ENCODE data around the gene ARID1B. TPM values are rescaled to one million over a fixed set of nuclear protein-coding genes. Genes with fewer than 3 reads are reported as not detected.

The ARID1B gene
- total RNA-seq, 1 donor from 2014 or later, result 59.3 TPM

DNA sequence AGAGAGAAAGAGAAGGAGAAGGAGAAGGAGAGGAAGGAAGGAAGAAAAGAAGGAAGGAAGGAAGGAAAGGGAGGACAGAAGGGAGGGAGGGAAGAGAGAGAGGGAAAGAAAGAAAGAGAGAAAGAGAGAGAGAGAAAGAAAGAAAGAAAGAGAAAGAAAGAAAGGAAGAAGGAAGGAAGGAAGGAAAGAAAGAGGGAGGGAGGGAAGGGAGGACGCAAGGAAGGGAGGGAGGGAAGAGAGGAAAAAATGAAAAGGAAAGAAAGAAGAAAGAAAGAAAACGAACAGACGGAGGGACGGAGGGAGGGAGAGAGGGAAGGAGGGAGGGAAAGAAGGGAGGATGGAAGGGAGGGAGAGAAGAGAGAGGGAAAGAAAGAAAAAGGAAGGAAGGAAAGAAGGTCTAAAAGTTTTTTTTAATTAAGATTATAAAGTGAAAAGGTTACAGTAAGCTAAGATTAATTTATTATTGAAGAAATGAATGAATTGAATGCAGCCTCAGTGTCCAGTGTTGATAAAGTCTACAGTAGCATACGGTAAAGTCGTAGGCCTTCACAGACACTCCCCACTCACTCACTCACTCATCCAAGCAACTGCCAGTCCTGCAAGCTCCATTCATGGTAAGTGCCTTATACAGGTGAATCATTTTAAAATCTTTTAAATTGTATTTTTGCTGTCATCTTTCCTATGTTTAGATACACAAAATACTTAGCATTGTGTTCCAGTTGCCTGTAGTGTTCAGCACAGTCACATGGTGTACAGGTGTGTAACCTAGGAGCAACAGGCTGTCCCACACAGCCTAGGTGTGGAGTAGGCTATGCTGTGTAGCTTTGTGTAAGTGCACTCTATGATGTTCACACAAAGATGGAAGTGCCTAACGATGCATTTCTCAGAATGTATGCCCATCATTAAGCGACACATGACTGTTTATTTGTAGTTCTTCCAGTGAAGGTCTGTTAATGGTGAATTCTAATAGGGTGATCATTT is 20.3 kb upstream of the ARID1B start:
- Mint-ChIP-seq H3K36me3 (ENCODE audit: low read depth) (no peaks in the 10 kb centered on the region), H3K4me1 (ENCODE audit: low read depth) (no peaks in the 10 kb centered on the region), H3K27me3 (ENCODE audit: low read depth) (no peaks in the 10 kb centered on the region), H3K27ac (ENCODE audit: unreplicated experiment) (no peak overlapping the region), H3K9me3 (ENCODE audit: low read depth) (no peaks in the 10 kb centered on the region), H3K4me3 (ENCODE audit: unreplicated experiment) (no peak overlapping the region)
- TF ChIP-seq, protein P1, sequence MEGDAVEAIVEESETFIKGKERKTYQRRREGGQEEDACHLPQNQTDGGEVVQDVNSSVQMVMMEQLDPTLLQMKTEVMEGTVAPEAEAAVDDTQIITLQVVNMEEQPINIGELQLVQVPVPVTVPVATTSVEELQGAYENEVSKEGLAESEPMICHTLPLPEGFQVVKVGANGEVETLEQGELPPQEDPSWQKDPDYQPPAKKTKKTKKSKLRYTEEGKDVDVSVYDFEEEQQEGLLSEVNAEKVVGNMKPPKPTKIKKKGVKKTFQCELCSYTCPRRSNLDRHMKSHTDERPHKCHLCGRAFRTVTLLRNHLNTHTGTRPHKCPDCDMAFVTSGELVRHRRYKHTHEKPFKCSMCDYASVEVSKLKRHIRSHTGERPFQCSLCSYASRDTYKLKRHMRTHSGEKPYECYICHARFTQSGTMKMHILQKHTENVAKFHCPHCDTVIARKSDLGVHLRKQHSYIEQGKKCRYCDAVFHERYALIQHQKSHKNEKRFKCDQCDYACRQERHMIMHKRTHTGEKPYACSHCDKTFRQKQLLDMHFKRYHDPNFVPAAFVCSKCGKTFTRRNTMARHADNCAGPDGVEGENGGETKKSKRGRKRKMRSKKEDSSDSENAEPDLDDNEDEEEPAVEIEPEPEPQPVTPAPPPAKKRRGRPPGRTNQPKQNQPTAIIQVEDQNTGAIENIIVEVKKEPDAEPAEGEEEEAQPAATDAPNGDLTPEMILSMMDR (IDR thresholded peaks at IDR 0.05), result no peak
- DNase-seq (ENCODE audit: low spot score), result no peak

DNA sequence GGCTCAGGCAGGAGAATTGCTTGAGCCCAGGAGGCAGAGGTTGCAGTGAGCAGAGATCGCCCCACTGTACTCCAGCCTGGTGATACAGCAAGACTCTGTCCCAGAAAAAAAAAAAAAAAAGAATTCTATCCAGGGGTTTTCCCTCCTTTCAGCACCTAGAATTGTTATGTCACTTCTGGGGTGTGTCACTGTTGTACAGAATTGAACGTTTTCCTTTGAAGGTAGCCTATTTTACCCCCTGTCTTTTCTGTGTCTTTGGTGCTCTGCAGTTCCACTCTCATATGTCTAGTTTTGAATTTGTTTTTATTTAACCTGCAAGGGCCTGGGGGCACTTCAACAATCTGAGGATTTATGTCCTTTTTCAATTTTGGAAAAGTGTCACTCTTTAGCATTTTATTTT is 19.3 kb upstream of the ARID1B start:
- H3K9me3 Mint-ChIP-seq (ENCODE audit: low read depth), result no peaks in the 10 kb centered on the region
- H3K27me3 Mint-ChIP-seq (ENCODE audit: low read depth), result no peaks in the 10 kb centered on the region
- no peaks in the 10 kb centered on the region for H3K36me3 Mint-ChIP-seq (ENCODE audit: low read depth)
- no peak for DNase-seq (ENCODE audit: low spot score)
- TF ChIP-seq, protein P1 (IDR thresholded peaks at IDR 0.05), result no peak
- no peak overlapping the region for H3K4me3 Mint-ChIP-seq (ENCODE audit: unreplicated experiment)
- H3K27ac Mint-ChIP-seq (ENCODE audit: unreplicated experiment), result no peak overlapping the region
- H3K4me1 Mint-ChIP-seq (ENCODE audit: low read depth), result no peaks in the 10 kb centered on the region

GRCh38 chr6:156760377-156760776 is 16.8 kb upstream of the ARID1B start:
- H3K4me3 Mint-ChIP-seq (ENCODE audit: unreplicated experiment), result no peak overlapping the region
- DNase-seq (ENCODE audit: low spot score), result no peak
- no peaks in the 10 kb centered on the region for H3K9me3 Mint-ChIP-seq (ENCODE audit: low read depth)
- H3K4me1 Mint-ChIP-seq (ENCODE audit: low read depth), result no peaks in the 10 kb centered on the region
- no peaks in the 10 kb centered on the region for H3K27me3 Mint-ChIP-seq (ENCODE audit: low read depth)
- H3K36me3 Mint-ChIP-seq (ENCODE audit: low read depth), result no peaks in the 10 kb centered on the region
- TF ChIP-seq, protein P1 (IDR thresholded peaks at IDR 0.05), result no peak
- no peak overlapping the region for H3K27ac Mint-ChIP-seq (ENCODE audit: unreplicated experiment)

DNA sequence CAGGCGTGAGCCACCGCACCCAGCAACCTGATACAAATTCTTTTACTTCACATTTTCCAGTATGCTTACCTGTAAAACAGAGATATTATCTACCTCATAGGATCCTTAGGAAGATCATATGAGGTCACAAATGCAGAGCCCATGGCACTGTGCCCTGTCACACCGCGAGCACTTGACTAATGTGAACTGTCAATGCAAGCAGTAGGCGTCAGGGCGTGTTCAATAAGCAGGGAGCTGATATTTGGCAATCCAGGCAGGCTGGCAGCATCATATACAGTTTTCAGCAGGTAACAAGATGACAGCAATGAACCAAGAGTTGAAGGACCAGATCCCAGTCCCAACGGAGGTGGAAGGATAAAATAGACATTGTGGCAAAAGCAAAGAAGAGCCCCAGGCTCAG is 14.6 kb upstream of the ARID1B start:
- H3K36me3 Mint-ChIP-seq (ENCODE audit: low read depth), result no peaks in the 10 kb centered on the region
- H3K27me3 Mint-ChIP-seq (ENCODE audit: low read depth), result no peaks in the 10 kb centered on the region
- no peak overlapping the region for H3K27ac Mint-ChIP-seq (ENCODE audit: unreplicated experiment)
- no peaks in the 10 kb centered on the region for H3K4me1 Mint-ChIP-seq (ENCODE audit: low read depth)
- DNase-seq (ENCODE audit: low spot score), result no peak
- H3K9me3 Mint-ChIP-seq (ENCODE audit: low read depth), result no peaks in the 10 kb centered on the region
- H3K4me3 Mint-ChIP-seq (ENCODE audit: unreplicated experiment), result no peak overlapping the region
- TF ChIP-seq, protein P1 (IDR thresholded peaks at IDR 0.05), result no peak

DNA sequence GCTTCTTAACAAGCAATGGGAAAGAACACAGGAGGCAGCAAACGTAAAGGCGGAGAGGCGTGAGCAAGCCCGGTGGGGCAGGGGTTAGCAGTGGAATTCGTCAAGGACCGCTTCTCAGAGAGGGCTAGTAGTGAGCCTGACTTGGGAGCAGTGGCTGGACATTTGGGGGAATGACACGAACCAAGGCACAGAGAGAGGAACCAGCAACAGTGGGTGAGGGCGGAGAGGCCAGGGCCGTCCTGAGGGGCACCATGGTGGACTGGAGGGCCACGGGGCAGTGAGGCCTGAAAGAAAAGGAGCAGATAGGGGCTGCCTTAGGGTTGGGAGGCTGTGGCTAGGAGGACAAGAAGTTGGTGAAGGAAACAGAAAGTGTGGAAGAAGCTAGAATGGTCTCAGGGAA is 12.1 kb upstream of the ARID1B start:
- no peak overlapping the region for H3K27ac Mint-ChIP-seq (ENCODE audit: unreplicated experiment)
- H3K4me3 Mint-ChIP-seq (ENCODE audit: unreplicated experiment), result no peak overlapping the region
- no peaks in the 10 kb centered on the region for H3K27me3 Mint-ChIP-seq (ENCODE audit: low read depth)
- no peaks in the 10 kb centered on the region for H3K36me3 Mint-ChIP-seq (ENCODE audit: low read depth)
- TF ChIP-seq, protein P1 (IDR thresholded peaks at IDR 0.05), result no peak
- peaks cover 3% of the 10 kb centered on the region for H3K4me1 Mint-ChIP-seq (ENCODE audit: low read depth)
- peak; percentile 51 for DNase-seq (ENCODE audit: low spot score)
- no peaks in the 10 kb centered on the region for H3K9me3 Mint-ChIP-seq (ENCODE audit: low read depth)

All from chondrocyte (in vitro differentiated cells).